Measurements from ENCODE around the gene ANXA6.

The ANXA6 gene

GRCh38 chr5:151151793-151152192, 5.8 kb downstream of the ANXA6 start:
- no peak for DNase-seq

GRCh38 chr5:151151263-151151660, 6.3 kb downstream of the ANXA6 start:
- DNase-seq, result no peak

- DNase-seq, result no peak
Measured at GRCh38 chr5:151150471-151151262, 6.9 kb downstream of the ANXA6 start.

- DNase-seq, result no peak
Measured at GRCh38 chr5:151148583-151148982, 9.0 kb downstream of the ANXA6 start.

GRCh38 chr5:151147033-151147432, 10.5 kb downstream of the ANXA6 start:
- no peak for DNase-seq

- no peak for DNase-seq
Measured at GRCh38 chr5:151146061-151146460, 11.5 kb downstream of the ANXA6 start.

GRCh38 chr5:151144922-151145321, 12.7 kb downstream of the ANXA6 start:
- no peak for DNase-seq

- no peak for DNase-seq
Measured at GRCh38 chr5:151144275-151144674, 13.3 kb downstream of the ANXA6 start.

GRCh38 chr5:151143645-151144044, 13.9 kb downstream of the ANXA6 start:
- DNase-seq, result no peak

- no peak for DNase-seq
Measured at GRCh38 chr5:151142933-151143332, 14.6 kb downstream of the ANXA6 start.

GRCh38 chr5:151141535-151141934, 16.0 kb downstream of the ANXA6 start:
- DNase-seq, result peak; percentile 77

GRCh38 chr5:151140686-151141459, 16.7 kb downstream of the ANXA6 start:
- no peak for DNase-seq

- no peak for DNase-seq
Measured at GRCh38 chr5:151139646-151140045, 17.9 kb downstream of the ANXA6 start.

GRCh38 chr5:151139015-151139414, 18.6 kb downstream of the ANXA6 start:
- no peak for DNase-seq

GRCh38 chr5:151138114-151138513, 19.5 kb downstream of the ANXA6 start:
- DNase-seq, result no peak

- no peak for DNase-seq
Measured at GRCh38 chr5:151137067-151137825, 20.3 kb downstream of the ANXA6 start.

GRCh38 chr5:151134228-151134627, 23.4 kb downstream of the ANXA6 start:
- peak; percentile 84 for DNase-seq

GRCh38 chr5:151132963-151133362, 24.6 kb downstream of the ANXA6 start:
- no peak for DNase-seq

GRCh38 chr5:151130922-151131891, 26.4 kb downstream of the ANXA6 start:
- peak; percentile 61 for DNase-seq

GRCh38 chr5:151130235-151130921, 27.2 kb downstream of the ANXA6 start:
- DNase-seq, result no peak

- DNase-seq, result no peak
Measured at GRCh38 chr5:151128817-151129216, 28.8 kb downstream of the ANXA6 start.

- no peak for DNase-seq
Measured at GRCh38 chr5:151127926-151128325, 29.7 kb downstream of the ANXA6 start.

Measured in islet precursor cell (in vitro differentiated cells).